ENCODE results near the gene PRSS16.
"Not testable (repeated sequence)": the region's sequence is repeated elsewhere in the genome, so short reads cannot be mapped to it uniquely, and the experiment has no call there.

The PRSS16 gene

GRCh38 chr6:27239258-27239657 is 8.2 kb upstream of the PRSS16 start:
- intact Hi-C loops (cut with DNase I): no loop called here
- DNase-seq: no peak

DNA sequence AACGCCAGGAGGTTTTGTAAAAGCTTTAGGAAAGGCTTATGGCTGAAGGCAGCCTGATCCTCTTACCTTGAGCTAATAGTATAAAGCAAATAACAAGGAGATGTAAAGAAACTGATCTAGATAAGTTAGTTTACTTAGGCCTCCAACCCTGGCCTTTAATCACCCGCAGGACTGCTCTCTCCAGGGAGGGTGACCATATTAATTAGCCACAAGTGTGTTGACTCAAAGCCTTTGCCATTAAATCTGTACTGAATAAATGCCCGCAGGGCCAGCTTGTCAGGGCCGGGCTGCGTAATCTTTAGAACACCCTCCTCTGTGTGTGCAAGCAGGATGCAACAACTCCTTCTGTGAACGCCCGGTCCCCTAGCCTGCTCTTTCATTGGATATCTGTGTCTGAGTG is 6.1 kb upstream of the PRSS16 start:
- intact Hi-C loops (cut with DNase I): no loop called here
- DNase-seq: no peak

GRCh38 chr6:27242589-27243265 is 4.8 kb upstream of the PRSS16 start:
- DNase-seq: no peak
- intact Hi-C loops (cut with DNase I): no loop called here

GRCh38 chr6:27248783-27249182 is 1.3 kb downstream of the PRSS16 start:
- intact Hi-C loops (cut with DNase I): no loop called here
- DNase-seq: no peak

DNA sequence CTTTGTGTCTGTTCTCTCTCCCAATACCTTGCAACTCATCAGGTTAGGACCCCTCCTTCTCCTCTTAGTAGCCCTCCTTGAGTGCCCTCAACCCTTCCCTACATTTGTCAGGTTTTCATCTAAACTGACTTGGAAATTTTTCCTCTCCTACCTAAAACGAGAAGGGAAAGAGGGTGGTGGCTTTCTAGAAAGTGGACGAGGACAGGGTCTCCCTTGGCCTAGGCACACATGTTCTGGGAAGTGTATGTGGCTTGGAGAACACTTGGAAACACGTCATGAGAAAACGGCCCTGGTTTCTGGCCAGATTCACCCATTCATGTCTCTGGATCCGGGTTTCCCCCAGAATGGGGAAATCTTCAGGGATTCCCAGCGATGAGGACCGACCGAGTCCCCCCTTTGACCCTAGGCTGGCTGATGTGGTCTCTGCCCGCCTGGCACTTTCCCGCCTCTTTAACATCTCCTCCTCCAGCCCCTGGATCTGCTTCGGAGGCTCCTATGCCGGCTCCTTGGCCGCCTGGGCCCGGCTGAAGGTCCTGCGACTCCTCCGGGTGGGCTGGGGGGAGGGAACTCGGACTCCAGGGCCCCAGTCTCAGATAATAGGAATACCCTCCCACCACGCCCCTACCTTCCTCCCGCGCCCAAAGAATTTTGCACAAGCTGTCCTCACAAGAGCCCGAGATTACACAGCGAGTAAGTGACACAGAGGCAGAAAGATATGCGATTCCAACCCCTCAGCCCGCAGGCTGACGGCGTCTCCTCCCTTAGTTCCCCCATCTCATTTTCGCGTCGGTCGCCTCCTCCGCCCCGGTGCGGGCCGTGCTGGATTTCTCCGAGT is 3.0 kb downstream of the PRSS16 start:
- no peak for DNase-seq
- intact Hi-C loops (cut with DNase I): no loop called here

DNA sequence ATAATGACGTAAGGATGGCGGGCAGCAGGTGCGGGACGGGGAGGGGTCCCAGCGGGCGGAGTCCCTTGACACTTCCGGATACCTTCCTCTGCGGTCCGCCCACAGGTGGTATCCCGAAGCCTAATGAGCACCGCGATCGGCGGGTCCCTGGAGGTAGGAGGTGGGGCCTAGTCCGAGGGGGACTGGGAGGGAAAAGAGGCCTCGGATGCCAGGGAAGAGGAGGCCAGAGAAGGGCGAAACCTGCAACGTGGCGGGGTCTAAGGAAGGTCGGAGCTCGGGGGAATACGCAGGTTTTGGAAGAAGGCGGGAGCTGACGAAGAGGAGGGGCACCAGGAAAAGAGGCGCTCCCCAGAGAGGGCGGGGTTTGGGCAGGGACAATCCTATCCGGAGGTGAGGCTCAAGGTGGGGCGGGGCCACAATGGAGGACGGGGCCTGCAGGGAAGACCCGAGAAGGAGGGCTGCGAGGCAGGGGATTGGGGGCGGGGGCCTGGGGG is 3.7 kb downstream of the PRSS16 start:
- peak in 5 of 42 donors; percentile 11 to 59 (median 41) for DNase-seq
- intact Hi-C loops (cut with DNase I): no loop called here

DNA sequence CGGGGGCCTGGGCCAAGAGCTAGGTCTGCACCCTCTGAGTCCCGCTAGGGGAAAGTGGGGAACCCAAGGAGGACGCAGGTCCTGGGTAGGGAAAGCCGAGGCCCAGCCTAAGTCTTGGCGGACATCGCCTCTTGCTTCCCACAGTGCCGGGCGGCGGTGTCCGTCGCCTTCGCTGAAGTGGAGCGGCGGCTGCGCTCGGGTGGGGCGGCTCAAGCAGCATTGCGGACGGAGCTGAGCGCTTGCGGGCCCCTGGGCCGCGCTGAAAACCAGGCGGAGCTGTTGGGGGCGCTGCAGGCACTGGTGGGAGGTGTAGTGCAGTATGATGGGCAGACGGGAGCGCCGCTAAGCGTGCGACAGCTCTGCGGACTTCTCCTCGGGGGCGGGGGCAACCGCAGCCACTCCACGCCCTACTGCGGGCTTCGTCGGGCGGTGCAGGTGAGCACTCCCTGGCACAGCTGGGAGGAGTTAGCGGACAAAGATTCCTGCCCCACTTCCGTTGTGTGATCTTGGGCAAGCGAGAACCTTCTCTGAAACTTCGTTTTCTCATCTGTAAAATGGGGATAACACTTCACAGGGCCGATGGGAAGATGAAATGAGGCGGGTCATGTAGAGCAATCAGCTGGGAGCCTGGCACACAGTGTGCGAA is 4.2 kb downstream of the PRSS16 start:
- DNase-seq: peak in 6 of 42 donors; percentile 3 to 44 (median 22)
- intact Hi-C loops (cut with DNase I): no loop called here

GRCh38 chr6:27254566-27254965 is 7.1 kb downstream of the PRSS16 start:
- intact Hi-C loops (cut with DNase I): no loop called here
- DNase-seq: no peak

DNA sequence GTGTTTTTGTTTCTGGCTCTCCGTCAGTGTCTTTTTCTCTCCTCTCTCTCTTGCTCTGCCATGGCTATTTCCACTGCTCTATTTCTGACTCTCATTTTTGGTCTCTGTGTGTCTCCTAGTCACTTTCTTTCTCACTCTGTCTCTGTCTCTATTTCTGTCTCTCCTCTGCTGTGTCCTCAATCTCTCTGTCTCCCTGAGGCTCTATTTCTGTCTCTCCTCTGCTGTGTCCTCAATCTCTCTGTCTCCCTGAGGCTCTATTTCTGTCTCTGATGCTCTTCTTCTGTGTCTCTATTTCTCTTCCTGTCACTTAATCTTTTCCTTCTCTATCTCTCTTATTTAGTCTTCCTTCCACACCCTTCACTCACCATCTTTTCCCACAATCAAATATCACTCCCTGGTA is 8.4 kb downstream of the PRSS16 start:
- intact Hi-C loops (cut with DNase I): no loop called here
- no peak for DNase-seq

DNA sequence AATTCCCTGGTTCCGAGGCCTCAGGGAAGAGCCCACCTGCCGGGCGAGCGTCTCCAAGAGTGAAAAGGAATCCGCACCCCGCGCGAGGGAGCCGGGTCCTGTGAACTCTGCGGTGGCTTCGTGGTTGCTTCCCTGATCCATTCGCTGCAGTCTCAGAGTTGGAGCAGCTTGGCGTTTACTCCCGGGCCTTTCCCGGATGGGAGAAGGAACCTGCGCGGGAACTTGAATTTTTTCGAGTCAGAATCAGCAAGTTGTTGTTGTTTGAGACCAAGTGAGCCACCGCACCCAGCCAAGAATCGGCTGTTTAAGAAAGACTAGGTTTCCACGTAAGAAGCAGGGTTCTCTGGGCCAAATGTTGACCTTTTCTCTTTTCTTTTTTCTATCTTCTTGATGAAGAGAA is 12.9 kb downstream of the PRSS16 start:
- intact Hi-C loops (cut with DNase I): no loop called here
- no peak for DNase-seq

- DNase-seq: no peak
- intact Hi-C loops (cut with DNase I): no loop called here
These were observed 13.4 kb downstream of the PRSS16 start for GRCh38 chr6:27260836-27261375.

DNA sequence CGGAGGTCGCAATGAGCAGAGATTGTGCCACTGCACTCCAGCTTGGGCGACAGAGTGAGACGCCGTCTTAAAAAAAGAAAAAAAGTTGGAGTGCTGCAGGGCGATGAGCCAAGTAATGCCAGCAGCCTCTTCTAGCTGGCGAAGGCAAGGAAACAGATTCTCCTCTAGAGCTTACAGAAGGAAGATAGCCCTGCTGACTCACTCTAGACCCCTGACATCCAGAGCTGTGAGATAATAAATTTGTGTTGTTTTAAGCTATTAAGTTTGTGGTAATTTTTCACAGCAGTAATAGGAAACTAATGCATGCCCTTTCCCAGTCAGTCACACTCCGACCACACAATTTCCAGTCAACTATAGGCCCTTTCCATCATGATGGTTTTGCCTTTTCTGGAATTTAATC is 16.4 kb downstream of the PRSS16 start:
- intact Hi-C loops (cut with DNase I): no loop called here
- no peak for DNase-seq

DNA sequence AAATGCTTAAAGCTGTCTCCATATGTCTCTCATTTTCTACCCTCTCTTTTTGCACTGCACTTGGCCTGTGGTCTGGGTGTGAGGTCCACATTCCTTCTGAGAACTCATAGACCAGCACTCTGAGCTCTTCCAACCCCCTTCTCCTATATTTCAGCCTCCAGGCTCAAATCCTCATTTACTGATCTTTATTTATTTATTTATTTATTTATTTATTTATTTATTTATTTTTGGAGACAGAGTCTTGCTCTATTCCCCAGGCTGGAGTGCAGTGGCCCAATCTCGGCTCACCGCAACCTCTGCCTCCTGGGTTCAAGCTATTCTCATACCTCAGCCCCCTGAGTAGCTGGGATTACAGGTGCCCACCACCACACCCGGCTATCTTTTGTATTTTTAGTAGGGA is 19.5 kb downstream of the PRSS16 start:
- DNase-seq; intact Hi-C loops (cut with DNase I): not testable (repeated sequence)

- DNase-seq: no peak
- intact Hi-C loops (cut with DNase I): no loop called here
These were observed 20.4 kb downstream of the PRSS16 start for GRCh38 chr6:27267857-27268434.

DNA sequence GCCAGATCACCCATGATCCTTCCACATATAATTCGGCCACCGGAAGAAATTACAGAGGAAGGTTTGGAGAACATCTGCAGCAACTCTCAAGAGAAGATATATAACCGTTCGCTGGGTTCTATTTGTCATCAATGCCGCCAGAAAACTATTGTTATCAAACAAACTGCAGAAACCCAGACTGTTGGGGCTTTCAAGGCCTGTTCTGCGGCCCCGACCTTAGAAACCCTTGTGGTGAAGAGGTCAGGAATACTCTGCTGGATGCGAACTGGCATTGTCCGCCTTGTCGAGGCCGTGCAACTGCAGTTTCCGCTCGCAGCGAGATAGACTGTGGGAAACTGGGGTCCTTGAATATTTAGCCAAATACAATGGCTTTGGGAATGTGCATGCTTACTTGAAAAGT is 21.3 kb downstream of the PRSS16 start:
- intact Hi-C loops (cut with DNase I): no loop called here
- no peak for DNase-seq

DNA sequence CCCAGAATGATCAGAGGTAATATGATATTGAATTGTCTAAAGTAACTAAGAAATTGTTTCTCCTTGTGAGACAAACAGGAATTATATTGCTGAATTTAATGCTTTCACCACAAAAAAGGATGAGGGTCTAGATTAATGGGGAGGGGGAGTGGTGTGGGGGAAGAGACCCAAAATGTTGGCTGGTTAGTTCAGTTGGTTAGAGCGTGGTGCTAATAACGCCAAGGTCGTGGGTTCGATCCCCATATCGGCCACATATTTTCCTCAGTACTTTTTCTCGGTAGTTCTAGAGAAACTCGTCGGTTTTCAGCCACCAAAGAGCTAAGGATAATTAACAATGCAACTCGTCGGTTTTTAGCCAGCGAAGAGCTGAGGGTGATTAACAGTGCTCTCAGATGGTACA is 26.3 kb downstream of the PRSS16 start:
- intact Hi-C loops (cut with DNase I): no loop called here

DNA sequence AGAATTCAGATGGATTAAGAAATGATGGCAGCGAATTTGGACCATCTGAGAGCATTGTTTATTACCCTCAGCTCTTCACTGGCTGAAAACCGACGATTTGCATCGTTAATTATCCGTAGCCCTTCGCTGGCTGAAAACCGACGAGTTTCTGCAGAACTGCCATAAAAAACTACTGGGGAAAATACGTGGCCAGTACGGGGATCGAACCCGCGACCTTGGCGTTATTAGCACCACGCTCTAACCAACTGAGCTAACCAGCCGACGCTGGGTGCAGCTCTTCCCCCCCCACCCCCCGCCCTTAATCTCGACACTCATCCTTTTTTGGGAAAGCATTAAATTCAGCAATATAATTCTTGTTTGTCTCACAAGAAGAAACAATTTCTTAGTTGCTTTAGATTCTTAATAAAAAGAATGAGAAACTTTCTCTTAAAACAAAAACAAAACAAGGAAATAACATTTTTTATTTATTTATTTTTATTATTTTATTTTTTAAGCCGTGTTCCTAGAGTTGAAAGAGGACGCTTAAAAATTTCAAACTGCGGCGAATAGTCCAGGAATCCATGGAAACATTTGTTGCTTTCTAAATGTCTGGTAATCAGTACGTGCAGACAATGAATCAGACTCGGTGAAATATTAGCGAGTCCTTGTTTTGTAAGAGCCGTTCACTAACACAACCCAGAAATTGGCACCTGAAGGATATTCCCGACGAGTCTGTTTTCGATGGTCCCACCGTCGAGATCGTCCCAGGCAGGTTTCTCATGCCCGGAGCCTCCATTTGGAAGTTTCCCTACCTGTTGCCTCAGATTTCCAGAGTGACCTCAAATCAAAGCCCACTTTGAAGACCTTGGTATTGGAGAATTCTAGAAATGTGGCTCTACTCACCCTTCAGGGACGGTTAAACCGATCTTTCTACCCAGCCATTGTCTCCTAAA is 27.8 kb downstream of the PRSS16 start:
- no peak for DNase-seq
- intact Hi-C loops (cut with DNase I): no loop called here

More for the DNA sequence above, 26.3 kb downstream of the PRSS16 start:
- no peak for DNase-seq

GRCh38 chr6:27279513-27280063 is 32.1 kb downstream of the PRSS16 start:
- no peak for DNase-seq
- intact Hi-C loops (cut with DNase I): no loop called here
